Adrenal gland (tissue), 12 donors: ENCODE results near the gene SSR1. TPM values are rescaled to one million over a fixed set of nuclear protein-coding genes. Genes with fewer than 3 reads are reported as not detected.
A peak's percentile ranks its signal among the peaks of the same experiment; 100 is the strongest.

Source experiments
- DNase-seq, 7 donors: peaks; one replicate each; pipeline ENCODE4 v3.0.0-alpha.2; 2019 to 2020
- H3K27ac ChIP-seq, 5 donors: fragments of 200-600 bp; sonication (generic) in 4 of 5; 1 replicate in 3 of 5; 2 replicates in 2 of 5; pipeline versions ENCODE4 v1.5.1 to v1.8.0; 2016 to 2020; ENCODE audit warnings: mild to moderate bottlenecking in 1 of 5
- H3K27me3 ChIP-seq: fragments of 200-600 bp; 2 replicates; pipeline ENCODE4 v1.8.0; 2021
- H3K36me3 ChIP-seq, 2 donors: fragments of 200-600 bp; replicated peaks in 1 of 2; 1 replicate in 1 of 2; 2 replicates in 1 of 2; pipeline versions ENCODE4 v1.5.1 to v1.8.0; 2018 to 2022
- H3K4me1 ChIP-seq, 2 donors: fragments of 200-600 bp; replicated peaks in 1 of 2; 1 replicate in 1 of 2; 2 replicates in 1 of 2; pipeline versions ENCODE4 v1.5.1 to v1.8.0; 2018 to 2021
- H3K4me3 ChIP-seq, 4 donors: fragments of 200-600 bp; sonication (generic) in 3 of 4; one replicate each; pipeline ENCODE4 v1.5.1; 2016 to 2018
- H3K9me3 ChIP-seq, 3 donors: fragments of 200-600 bp; sonication (generic) in 1 of 3; replicated peaks in 1 of 3; 1 replicate in 2 of 3; 2 replicates in 1 of 3; pipeline versions ENCODE4 v1.5.1 to v1.8.0; 2016 to 2021
- POLR2A ChIP-seq, 2 donors: fragments of 450-650 bp; IDR thresholded peaks; one replicate each; pipeline ENCODE4 v1.6.1; 2017; ENCODE audit warnings: antibody characterized with exemption in 2 of 2, mild to moderate bottlenecking in 2 of 2, moderate library complexity in 1 of 2
- WGBS, 4 donors: extraction: QIAGEN DNeasy Blood & Tissue Kit in 2 of 4; methylation state at CpG; one replicate each; pipeline versions ENCODE4 v1.1.5 to v1.1.7; 2013 to 2017; 5-methylcytosine and 5-hydroxymethylcytosine counted together
- intact Hi-C, 2 donors: fragments of 100-400 bp; cut with DNase I; formaldehyde crosslinking; loops; one replicate each; pipeline versions ENCODE4 v1.14.1 to v1.15.0; 2022 to 2023
- polyA plus RNA-seq, 3 donors: library from polyadenylated mRNA; stranded (reverse); fragments of 200-250 nt in 2 of 3; fragments of 350-450 nt in 1 of 3; fragmentation: Illumina TruSeq in 1 of 3; extraction: RNeasy Lipid Tissue Mini Kit (QIAGEN cat#74804) in 1 of 3; gene quantifications; one replicate each; pipeline ENCODE4 v1.2.3, GENCODE V29; 2013 to 2014
- total RNA-seq, 9 donors: library from RNA; depleted of rRNA in 4 of 9; stranded (reverse); fragments of >200 nt in 4 of 9; fragments of 120-200 nt in 1 of 9; fragmentation: NEBNext Ultra II Directional in 1 of 9; extraction: Animal tissue kit (Norgen Biotek cat#: 25700) in 1 of 9; gene quantifications; one replicate each; pipeline versions ENCODE4 v1.1.0 to v1.2.4, GENCODE V29; 2013 to 2023
- TF ChIP-seq, protein P1 (sequence below), 6 experiments: fragments of 450-650 bp in 4 of 6; fragments of 200-600 bp in 2 of 6; sonication (generic) in 1 of 6; IDR thresholded peaks; 1 replicate in 5 of 6; 2 replicates in 1 of 6; pipeline versions ENCODE4 v1.5.1 to v1.8.0; 2016 to 2021; ENCODE audit warnings: antibody characterized with exemption in 6 of 6, mild to moderate bottlenecking in 2 of 6, moderate library complexity in 1 of 6
- donor health status: healthy with polysubstance abuse.
- donor health status: Bipolar disorder and iron deficiency.
- donor health status: DM: yes; HTN: yes; CAD: no.
- donor health status: DM: no; HTN: no; CAD: no.
- donor health status: DM: no; HTN: no; CAD: no.
- donor health status: DM: yes; HTN: yes; CAD: no.

Gene SSR1
- total and polyA plus RNA-seq, 12 donors, result 9.7 to 281 (median 96.3) TPM

GRCh38 chr6:7239590-7239948 lies 73.4 kb downstream of the SSR1 start:
- WGBS, 4 donors, result 76 to 81% (median 80%) methylated on average over 3 to 5 of the region's 5 CpGs
- intact Hi-C loops, result no loop called here
- Histone ChIP-seq H3K4me1 (peaks cover 20 to 38% of the 10 kb centered on the region in 2 donors), H3K4me3 (no peak overlapping the region), H3K27ac (peak overlapping the region in 3 of 5 donors; percentile 2 to 72 (median 68)), H3K36me3 (peaks cover 0 to 29% of the 10 kb centered on the region in 2 donors), H3K9me3 (no peaks in the 10 kb centered on the region), H3K27me3 (no peaks in the 10 kb centered on the region)
- DNase-seq, result no peak
- TF ChIP-seq POLR2A (IDR thresholded peaks at IDR 0.05), result no peak
- TF ChIP-seq, protein P1, sequence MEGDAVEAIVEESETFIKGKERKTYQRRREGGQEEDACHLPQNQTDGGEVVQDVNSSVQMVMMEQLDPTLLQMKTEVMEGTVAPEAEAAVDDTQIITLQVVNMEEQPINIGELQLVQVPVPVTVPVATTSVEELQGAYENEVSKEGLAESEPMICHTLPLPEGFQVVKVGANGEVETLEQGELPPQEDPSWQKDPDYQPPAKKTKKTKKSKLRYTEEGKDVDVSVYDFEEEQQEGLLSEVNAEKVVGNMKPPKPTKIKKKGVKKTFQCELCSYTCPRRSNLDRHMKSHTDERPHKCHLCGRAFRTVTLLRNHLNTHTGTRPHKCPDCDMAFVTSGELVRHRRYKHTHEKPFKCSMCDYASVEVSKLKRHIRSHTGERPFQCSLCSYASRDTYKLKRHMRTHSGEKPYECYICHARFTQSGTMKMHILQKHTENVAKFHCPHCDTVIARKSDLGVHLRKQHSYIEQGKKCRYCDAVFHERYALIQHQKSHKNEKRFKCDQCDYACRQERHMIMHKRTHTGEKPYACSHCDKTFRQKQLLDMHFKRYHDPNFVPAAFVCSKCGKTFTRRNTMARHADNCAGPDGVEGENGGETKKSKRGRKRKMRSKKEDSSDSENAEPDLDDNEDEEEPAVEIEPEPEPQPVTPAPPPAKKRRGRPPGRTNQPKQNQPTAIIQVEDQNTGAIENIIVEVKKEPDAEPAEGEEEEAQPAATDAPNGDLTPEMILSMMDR (IDR thresholded peaks at IDR 0.05), result no peak

DNA sequence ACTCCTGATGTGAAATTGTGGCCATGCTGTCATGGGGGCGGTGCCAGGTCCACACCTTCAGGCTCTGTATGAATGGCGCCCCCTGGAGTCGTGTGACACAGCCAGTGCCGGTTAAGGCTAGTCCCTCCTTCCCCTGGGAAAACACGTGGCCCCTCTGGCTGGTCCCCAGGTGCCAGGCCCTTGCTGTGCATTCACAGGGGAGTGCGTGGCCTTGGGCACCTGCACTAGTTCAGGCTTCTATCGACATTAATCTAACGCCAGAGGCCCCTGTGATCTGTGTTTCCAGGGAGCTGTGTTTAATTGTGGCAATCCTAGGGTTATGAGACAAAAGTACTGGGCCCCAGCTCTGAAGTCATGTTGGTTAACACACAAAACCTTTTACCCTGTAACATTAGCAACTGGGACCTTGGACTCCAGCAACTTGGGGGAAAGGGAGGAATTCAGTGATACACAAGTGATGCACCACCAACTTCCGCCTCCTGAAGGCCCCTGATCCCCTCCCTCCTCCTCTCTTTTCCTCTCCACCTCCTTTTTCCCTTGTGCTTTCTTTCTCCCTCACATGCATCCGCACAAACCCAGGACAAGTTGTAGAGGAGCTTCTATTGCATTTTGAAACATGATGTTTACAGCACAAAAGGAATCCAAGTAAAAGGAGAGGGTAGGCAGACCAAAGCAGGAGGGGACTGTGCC lies 74.0 kb downstream of the SSR1 start:
- no peak for TF ChIP-seq POLR2A (IDR thresholded peaks at IDR 0.05)
- TF ChIP-seq, protein P1 (IDR thresholded peaks at IDR 0.05), result peak; percentile 45 to 82 (median 74)
- H3K36me3 ChIP-seq, result peaks cover 0 to 35% of the 10 kb centered on the region in 2 donors
- peak; percentile 89 to 98 (median 96) for DNase-seq
- WGBS, 4 donors, result 30 to 71% (median 37%) methylated on average over 3 to 10 of the region's 10 CpGs
- H3K9me3 ChIP-seq, result no peaks in the 10 kb centered on the region
- H3K4me3 ChIP-seq, result no peak overlapping the region
- H3K27me3 ChIP-seq, result no peaks in the 10 kb centered on the region
- peaks cover 20 to 38% of the 10 kb centered on the region in 2 donors for H3K4me1 ChIP-seq
- intact Hi-C loops, result no loop called here
- H3K27ac ChIP-seq, result peak overlapping the region in 3 of 5 donors; percentile 2 to 72 (median 68)

- H3K9me3 ChIP-seq, result no peaks in the 10 kb centered on the region
- peaks cover 0 to 40% of the 10 kb centered on the region in 2 donors for H3K36me3 ChIP-seq
- peaks cover 20 to 33% of the 10 kb centered on the region in 2 donors for H3K4me1 ChIP-seq
- H3K4me3 ChIP-seq, result no peak overlapping the region
- no peak for DNase-seq
- WGBS, 4 donors, result 85 to 92% (median 89%) methylated on average over 5 of the region's 5 CpGs
- TF ChIP-seq POLR2A (IDR thresholded peaks at IDR 0.05), result no peak
- TF ChIP-seq, protein P1 (IDR thresholded peaks at IDR 0.05), result no peak
- peak overlapping the region in 3 of 5 donors; percentile 2 to 72 (median 68) for H3K27ac ChIP-seq
- intact Hi-C loops, result no loop called here
- H3K27me3 ChIP-seq, result no peaks in the 10 kb centered on the region
Measured at GRCh38 chr6:7238526-7238899, 74.5 kb downstream of the SSR1 start.

GRCh38 chr6:7237653-7238188 lies 75.3 kb downstream of the SSR1 start:
- Histone ChIP-seq H3K4me1 (peaks cover 13 to 26% of the 10 kb centered on the region in 2 donors), H3K4me3 (no peak overlapping the region), H3K9me3 (no peaks in the 10 kb centered on the region), H3K27ac (no peak overlapping the region), H3K36me3 (peaks cover 0 to 42% of the 10 kb centered on the region in 2 donors), H3K27me3 (no peaks in the 10 kb centered on the region)
- intact Hi-C loops, result no loop called here
- TF ChIP-seq, protein P1 (IDR thresholded peaks at IDR 0.05), result no peak
- TF ChIP-seq POLR2A (IDR thresholded peaks at IDR 0.05), result no peak
- WGBS, 4 donors, result 86 to 90% (median 88%) methylated on average over 8 of the region's 8 CpGs
- DNase-seq, result no peak
